ENCODE measurements around the gene AKAP13. TPM values are rescaled to one million over a fixed set of nuclear protein-coding genes. Genes with fewer than 3 reads are reported as not detected.
A peak's percentile ranks its signal among the peaks of the same experiment; 100 is the strongest.
"Not testable (repeated sequence)": the region's sequence is repeated elsewhere in the genome, so short reads cannot be mapped to it uniquely, and the experiment has no call there.

The AKAP13 gene
- total RNA-seq, 3 donors from 2014 or later, result 67.4 to 78.8 (median 77.0) TPM

GRCh38 chr15:85473455-85473854, 93.1 kb downstream of the AKAP13 start:
- peaks cover 3% of the 10 kb centered on the region for H3K36me3 Mint-ChIP-seq (ENCODE audit: insufficient read depth)
- ATAC-seq (peak; percentile 60 to 66), DNase-seq (no peak)
- H3K27me3 Mint-ChIP-seq (ENCODE audit: low read depth), result no peaks in the 10 kb centered on the region
- no peaks in the 10 kb centered on the region for H3K9me3 Mint-ChIP-seq
- peaks cover 73% of the 10 kb centered on the region for H3K4me1 Mint-ChIP-seq (ENCODE audit: low read depth)
- peak overlapping the region; percentile 13 for H3K4me3 Mint-ChIP-seq

DNA sequence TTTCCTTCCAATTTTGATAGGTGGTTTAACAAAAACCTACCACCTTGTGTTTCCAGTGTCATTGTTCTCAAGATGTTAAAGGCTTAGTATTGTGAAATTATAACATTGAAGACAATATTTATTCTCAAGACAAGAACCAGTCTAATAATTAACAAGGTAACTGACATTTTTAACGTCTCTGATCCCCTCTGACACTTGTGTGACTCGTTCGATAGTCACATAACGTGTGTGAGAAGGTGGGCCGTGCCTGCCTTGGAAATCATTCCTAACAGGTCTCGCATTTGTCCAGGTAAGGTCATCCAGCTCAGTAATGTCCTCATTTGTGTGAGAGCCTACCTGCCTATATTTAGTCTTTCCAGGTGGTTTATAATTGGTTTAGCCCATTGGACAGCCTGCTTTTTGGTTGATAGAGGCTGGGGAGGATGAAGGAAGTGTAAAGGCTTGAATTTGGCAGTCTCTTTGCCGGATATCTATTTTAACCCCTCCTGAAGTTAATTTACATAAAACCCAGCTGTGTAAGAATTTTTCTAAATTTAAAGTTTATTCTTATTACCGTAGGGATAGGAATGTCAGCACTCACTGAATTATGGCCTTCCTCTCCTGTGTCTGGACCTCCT, 94.4 kb downstream of the AKAP13 start:
- no peaks in the 10 kb centered on the region for H3K27me3 Mint-ChIP-seq (ENCODE audit: low read depth)
- DNase-seq (no peak), ATAC-seq (no peak)
- peaks cover 5% of the 10 kb centered on the region for H3K36me3 Mint-ChIP-seq (ENCODE audit: insufficient read depth)
- no peaks in the 10 kb centered on the region for H3K9me3 Mint-ChIP-seq
- H3K4me1 Mint-ChIP-seq (ENCODE audit: low read depth), result peaks cover 80% of the 10 kb centered on the region
- no peak overlapping the region for H3K4me3 Mint-ChIP-seq

DNA sequence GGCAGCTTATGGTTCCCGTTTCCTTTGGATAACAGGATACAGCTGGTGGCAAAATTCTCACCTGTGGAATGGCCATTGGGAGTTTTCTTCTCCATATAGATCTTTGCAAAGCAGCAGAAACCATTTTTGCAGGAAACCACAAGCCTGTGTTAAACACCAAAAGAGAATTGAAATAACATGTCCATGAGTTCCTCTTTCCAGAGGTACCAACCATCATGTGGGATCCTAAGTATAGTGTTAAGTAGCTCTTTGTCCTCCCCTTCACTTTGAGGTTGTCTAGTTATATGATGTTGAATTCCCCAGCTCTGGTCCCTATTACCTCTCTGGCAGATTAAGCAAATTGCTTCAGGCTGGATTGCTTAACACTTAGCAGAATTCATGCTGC, 94.9 kb downstream of the AKAP13 start:
- H3K4me1 Mint-ChIP-seq (ENCODE audit: low read depth), result peaks cover 81% of the 10 kb centered on the region
- H3K27me3 Mint-ChIP-seq (ENCODE audit: low read depth), result no peaks in the 10 kb centered on the region
- no peaks in the 10 kb centered on the region for H3K9me3 Mint-ChIP-seq
- ATAC-seq (no peak), DNase-seq (no peak)
- no peak overlapping the region for H3K4me3 Mint-ChIP-seq
- peaks cover 5% of the 10 kb centered on the region for H3K36me3 Mint-ChIP-seq (ENCODE audit: insufficient read depth)

DNA sequence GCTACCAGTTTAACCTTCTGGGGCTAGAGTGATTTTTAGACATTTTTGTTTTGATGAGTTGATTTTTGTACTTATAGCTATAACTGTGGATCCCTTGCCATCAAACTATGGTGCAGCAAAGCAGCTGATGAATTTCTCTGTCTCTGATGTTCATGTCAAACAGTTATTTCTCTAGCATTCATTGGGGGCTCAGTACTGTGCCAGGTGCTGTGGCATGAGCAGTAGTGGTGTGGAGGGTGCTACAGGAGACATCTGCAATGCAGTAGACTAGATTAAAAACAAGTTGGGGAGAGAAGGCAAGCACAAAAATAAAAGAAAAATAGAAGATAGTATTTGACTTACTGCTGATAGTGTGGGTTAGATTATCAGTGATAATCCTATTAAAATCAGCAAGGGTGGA, 95.3 kb downstream of the AKAP13 start:
- Mint-ChIP-seq H3K36me3 (ENCODE audit: insufficient read depth) (peaks cover 5% of the 10 kb centered on the region), H3K27me3 (ENCODE audit: low read depth) (no peaks in the 10 kb centered on the region), H3K4me3 (no peak overlapping the region), H3K9me3 (no peaks in the 10 kb centered on the region), H3K4me1 (ENCODE audit: low read depth) (peaks cover 81% of the 10 kb centered on the region)
- ATAC-seq, result no peak
- DNase-seq, result no peak

DNA sequence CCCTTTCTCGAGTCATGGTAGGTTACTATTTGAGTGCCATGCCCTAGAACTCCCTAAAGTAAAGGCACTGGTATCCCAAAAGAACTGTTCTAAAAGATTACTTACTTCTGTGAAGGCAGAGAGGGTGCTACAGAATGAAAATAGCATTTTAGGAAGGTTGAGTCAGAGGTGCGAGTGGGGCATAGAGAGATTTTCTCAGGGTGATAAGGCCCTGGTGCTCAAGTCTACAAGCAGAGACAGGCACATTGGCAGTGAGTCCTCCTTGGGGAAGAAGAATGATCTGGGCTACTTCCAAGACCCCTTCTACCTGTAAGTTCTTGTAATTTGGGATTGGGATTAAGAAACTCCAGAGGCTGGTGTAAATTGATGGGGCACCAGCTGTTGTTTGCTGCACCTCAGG, 96.7 kb downstream of the AKAP13 start:
- H3K4me3 Mint-ChIP-seq, result peak overlapping the region; percentile 8
- H3K36me3 Mint-ChIP-seq (ENCODE audit: insufficient read depth), result peaks cover 5% of the 10 kb centered on the region
- H3K27me3 Mint-ChIP-seq (ENCODE audit: low read depth), result no peaks in the 10 kb centered on the region
- peaks cover 85% of the 10 kb centered on the region for H3K4me1 Mint-ChIP-seq (ENCODE audit: low read depth)
- DNase-seq (no peak), ATAC-seq (peak in 1 of 2 donors; percentile 31)
- H3K9me3 Mint-ChIP-seq, result no peaks in the 10 kb centered on the region

- DNase-seq (no peak), ATAC-seq (peak; percentile 36 to 42)
- H3K9me3 Mint-ChIP-seq, result no peaks in the 10 kb centered on the region
- H3K4me1 Mint-ChIP-seq (ENCODE audit: low read depth), result peaks cover 89% of the 10 kb centered on the region
- H3K4me3 Mint-ChIP-seq, result no peak overlapping the region
- H3K36me3 Mint-ChIP-seq (ENCODE audit: insufficient read depth), result peaks cover 5% of the 10 kb centered on the region
- no peaks in the 10 kb centered on the region for H3K27me3 Mint-ChIP-seq (ENCODE audit: low read depth)
Measured at GRCh38 chr15:85477730-85478129, 97.3 kb downstream of the AKAP13 start.

GRCh38 chr15:85479071-85479647, 98.8 kb downstream of the AKAP13 start:
- ATAC-seq, result no peak
- no peak for DNase-seq
- H3K9me3 Mint-ChIP-seq, result no peaks in the 10 kb centered on the region
- H3K4me1 Mint-ChIP-seq (ENCODE audit: low read depth), result peaks cover 83% of the 10 kb centered on the region
- H3K36me3 Mint-ChIP-seq (ENCODE audit: insufficient read depth), result peaks cover 5% of the 10 kb centered on the region
- no peaks in the 10 kb centered on the region for H3K27me3 Mint-ChIP-seq (ENCODE audit: low read depth)
- no peak overlapping the region for H3K4me3 Mint-ChIP-seq

DNA sequence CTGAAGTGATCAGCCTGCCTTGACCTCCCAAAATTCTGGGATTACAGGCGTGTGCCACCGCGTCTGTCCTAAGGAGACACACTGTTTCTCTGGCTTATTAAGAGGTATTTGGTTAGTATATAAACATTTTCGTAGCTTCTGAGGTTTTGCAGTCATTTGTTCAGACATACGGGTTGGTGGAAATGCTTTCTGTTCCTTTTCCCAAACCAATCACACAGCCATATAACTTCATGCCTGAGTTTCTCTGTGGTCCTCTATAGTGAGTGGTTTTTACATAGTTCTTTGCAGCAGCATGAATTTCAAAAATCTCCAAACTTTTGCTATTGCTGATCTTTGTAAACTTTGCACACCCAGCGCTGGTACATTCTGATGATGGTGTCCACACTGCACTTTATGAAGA, 100.5 kb downstream of the AKAP13 start:
- Mint-ChIP-seq H3K4me1 (ENCODE audit: low read depth) (peaks cover 71% of the 10 kb centered on the region), H3K9me3 (no peaks in the 10 kb centered on the region), H3K36me3 (ENCODE audit: insufficient read depth) (peaks cover 5% of the 10 kb centered on the region), H3K4me3 (no peak overlapping the region), H3K27me3 (ENCODE audit: low read depth) (no peaks in the 10 kb centered on the region)
- DNase-seq (no peak), ATAC-seq (no peak)

DNA sequence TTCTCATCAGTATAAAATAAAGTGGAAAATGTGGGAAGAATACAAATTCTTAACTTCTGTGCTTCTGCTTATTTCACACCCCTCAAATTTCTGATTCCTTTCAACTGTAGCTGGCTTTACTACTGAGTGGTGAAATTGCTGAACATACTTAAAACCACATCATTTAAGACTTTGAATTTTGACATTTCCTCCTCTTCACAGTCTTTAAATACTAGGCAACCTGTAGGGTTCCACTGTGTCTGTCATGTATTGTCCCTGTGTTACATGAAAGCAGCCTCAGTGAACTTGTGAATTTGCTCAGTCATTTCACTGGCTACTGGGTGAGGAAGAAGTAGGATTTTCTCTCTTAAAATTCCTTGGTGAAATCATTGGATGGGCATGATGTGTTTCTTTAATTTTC, 101.1 kb downstream of the AKAP13 start:
- not testable (repeated sequence) for DNase-seq

GRCh38 chr15:85482894-85483293, 102.5 kb downstream of the AKAP13 start:
- no peak for ATAC-seq
- Mint-ChIP-seq H3K27me3 (ENCODE audit: low read depth) (no peaks in the 10 kb centered on the region), H3K9me3 (no peaks in the 10 kb centered on the region), H3K4me3 (no peak overlapping the region), H3K4me1 (ENCODE audit: low read depth) (peaks cover 60% of the 10 kb centered on the region), H3K36me3 (ENCODE audit: insufficient read depth) (peaks cover 7% of the 10 kb centered on the region)
- DNase-seq, result no peak

More for the DNA sequence above, 101.1 kb downstream of the AKAP13 start:
- peaks cover 72% of the 10 kb centered on the region for H3K4me1 Mint-ChIP-seq (ENCODE audit: low read depth)
- H3K36me3 Mint-ChIP-seq (ENCODE audit: insufficient read depth); H3K27me3 Mint-ChIP-seq (ENCODE audit: low read depth); ATAC-seq; H3K9me3 Mint-ChIP-seq; H3K4me3 Mint-ChIP-seq: not testable (repeated sequence)

DNA sequence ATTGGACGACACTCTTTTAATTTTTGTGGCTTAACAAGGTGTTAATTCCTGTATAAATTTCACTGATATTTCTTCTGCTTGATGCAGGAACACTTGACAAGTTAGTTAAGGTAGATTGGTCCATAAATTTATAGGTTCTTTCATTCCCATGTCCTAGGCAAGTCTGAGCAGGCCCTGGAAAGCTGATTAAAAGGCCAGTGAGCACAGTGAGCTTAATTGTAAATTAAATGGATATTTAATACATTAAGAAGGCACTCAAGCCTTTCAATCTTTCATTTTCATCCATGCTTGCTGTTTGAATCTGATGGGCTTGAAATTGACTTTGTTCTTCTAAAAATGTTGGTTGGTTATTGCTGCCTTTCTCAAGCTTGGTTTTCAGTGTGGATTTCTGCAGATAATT, 103.6 kb downstream of the AKAP13 start:
- DNase-seq; H3K27me3 Mint-ChIP-seq (ENCODE audit: low read depth); H3K9me3 Mint-ChIP-seq; H3K4me3 Mint-ChIP-seq; ATAC-seq: not testable (repeated sequence)
- peaks cover 62% of the 10 kb centered on the region for H3K4me1 Mint-ChIP-seq (ENCODE audit: low read depth)
- H3K36me3 Mint-ChIP-seq (ENCODE audit: insufficient read depth), result peaks cover 10% of the 10 kb centered on the region

- peaks cover 63% of the 10 kb centered on the region for H3K4me1 Mint-ChIP-seq (ENCODE audit: low read depth)
- not testable (repeated sequence) for H3K27me3 Mint-ChIP-seq (ENCODE audit: low read depth); H3K9me3 Mint-ChIP-seq; H3K4me3 Mint-ChIP-seq; ATAC-seq; DNase-seq
- H3K36me3 Mint-ChIP-seq (ENCODE audit: insufficient read depth), result peaks cover 10% of the 10 kb centered on the region
Measured at GRCh38 chr15:85484923-85485322, 104.5 kb downstream of the AKAP13 start.

GRCh38 chr15:85485956-85486567, 105.7 kb downstream of the AKAP13 start:
- Mint-ChIP-seq H3K4me1 (ENCODE audit: low read depth) (peaks cover 65% of the 10 kb centered on the region), H3K4me3 (no peak overlapping the region), H3K27me3 (ENCODE audit: low read depth) (no peaks in the 10 kb centered on the region), H3K36me3 (ENCODE audit: insufficient read depth) (peaks cover 18% of the 10 kb centered on the region), H3K9me3 (no peaks in the 10 kb centered on the region)
- peak; percentile 91 to 94 for ATAC-seq
- peak; percentile 45 for DNase-seq

DNA sequence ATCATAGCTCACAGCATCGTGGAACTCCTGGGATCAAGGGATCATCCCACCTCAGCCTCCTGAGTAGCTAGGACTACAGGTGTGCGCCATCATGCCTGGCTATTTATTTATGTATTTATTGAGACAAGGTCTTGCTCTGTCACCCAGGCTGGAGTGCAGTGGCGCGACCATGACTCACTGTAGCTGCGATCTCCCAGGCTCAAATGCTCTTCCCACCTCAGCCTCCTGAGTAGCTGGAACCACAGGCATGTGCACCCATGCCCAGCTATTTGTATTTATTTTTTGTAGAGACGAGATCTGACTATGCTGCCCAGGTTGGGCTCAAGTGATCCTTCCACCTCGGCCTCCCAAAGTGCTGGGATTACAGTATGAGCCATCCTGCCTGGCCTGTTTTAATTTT, 107.4 kb downstream of the AKAP13 start:
- not testable (repeated sequence) for H3K9me3 Mint-ChIP-seq; H3K4me3 Mint-ChIP-seq; H3K27me3 Mint-ChIP-seq (ENCODE audit: low read depth); ATAC-seq; DNase-seq
- Mint-ChIP-seq H3K36me3 (ENCODE audit: insufficient read depth) (peaks cover 18% of the 10 kb centered on the region), H3K4me1 (ENCODE audit: low read depth) (peaks cover 52% of the 10 kb centered on the region)

DNA sequence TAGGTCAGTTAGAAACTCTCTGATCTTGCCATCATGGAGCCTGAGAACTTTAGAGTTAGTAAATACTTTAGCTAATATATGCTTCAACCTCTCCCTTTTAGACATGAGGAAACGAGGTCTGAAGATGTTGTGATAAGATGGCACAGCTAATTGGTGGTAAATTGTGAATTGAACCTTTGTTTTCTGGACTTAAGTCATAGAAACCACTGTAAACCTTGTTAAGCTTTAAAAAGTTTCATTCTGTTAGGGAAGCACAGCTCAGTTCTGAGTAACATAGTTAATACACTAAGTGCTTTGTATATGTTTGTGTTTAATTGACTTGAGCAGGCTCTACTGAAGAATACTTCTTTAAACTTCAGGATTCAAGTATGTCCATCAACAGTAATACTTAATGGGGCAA, 108.6 kb downstream of the AKAP13 start:
- DNase-seq (no peak), ATAC-seq (no peak)
- Mint-ChIP-seq H3K4me3 (no peak overlapping the region), H3K27me3 (ENCODE audit: low read depth) (no peaks in the 10 kb centered on the region), H3K4me1 (ENCODE audit: low read depth) (peaks cover 55% of the 10 kb centered on the region), H3K9me3 (no peaks in the 10 kb centered on the region), H3K36me3 (ENCODE audit: insufficient read depth) (peaks cover 18% of the 10 kb centered on the region)

Data from activated T-cell treated with anti-CD3 and anti-CD28 coated beads, Interleukin-2, amount 50 U/mL, for 4 hours (primary cell).